ENCODE results near the gene GABARAP.

GABARAP gene

DNA sequence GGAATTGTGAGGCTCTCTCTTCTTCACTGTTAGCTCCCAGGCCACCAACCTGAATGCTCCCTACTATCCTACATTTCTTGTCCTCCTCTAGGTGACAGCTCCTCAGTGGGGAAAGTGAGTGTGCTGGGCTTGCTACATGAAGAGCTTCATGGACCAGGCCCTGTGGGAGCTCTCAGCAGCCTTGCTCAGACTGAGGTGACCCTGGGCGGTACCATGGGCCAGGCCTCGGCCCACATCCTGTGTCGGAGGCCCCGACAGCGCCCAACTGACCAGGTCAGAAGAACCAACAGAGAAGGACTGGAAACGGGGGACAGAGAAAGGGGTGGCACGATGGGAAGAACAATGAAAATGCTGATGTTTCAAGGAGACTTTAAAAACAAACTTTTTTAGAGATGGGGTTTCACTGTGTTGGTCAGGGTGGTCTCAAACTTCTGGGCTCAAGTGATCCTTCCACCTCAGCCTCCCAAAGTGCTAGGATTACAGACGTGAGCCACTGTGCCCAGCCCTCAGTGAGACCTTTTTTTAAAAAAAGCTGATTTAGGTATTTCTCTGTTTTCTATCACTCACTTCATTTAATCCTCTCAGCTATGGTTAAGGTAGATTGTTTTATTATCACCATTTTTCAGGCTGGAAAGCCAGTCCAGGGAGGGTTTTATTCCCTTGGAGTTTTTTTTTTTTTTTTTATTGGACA lies 14.7 kb upstream of the GABARAP start:
- TF ChIP-seq TAF1 (IDR thresholded peaks at IDR 0.05; ENCODE audit: low read depth) (no peak), NFIC (IDR thresholded peaks at IDR 0.05) (no peak), EP300 (IDR thresholded peaks at IDR 0.05; ENCODE audit: borderline replicate concordance) (no peak), RAD21 (IDR thresholded peaks at IDR 0.05; ENCODE audit: low read depth) (no peak), ZBTB7A (IDR thresholded peaks at IDR 0.05; ENCODE audit: low read depth) (no peak), YY1 (IDR thresholded peaks at IDR 0.05; ENCODE audit: low read depth) (no peak)
- TF ChIP-seq, protein P1, sequence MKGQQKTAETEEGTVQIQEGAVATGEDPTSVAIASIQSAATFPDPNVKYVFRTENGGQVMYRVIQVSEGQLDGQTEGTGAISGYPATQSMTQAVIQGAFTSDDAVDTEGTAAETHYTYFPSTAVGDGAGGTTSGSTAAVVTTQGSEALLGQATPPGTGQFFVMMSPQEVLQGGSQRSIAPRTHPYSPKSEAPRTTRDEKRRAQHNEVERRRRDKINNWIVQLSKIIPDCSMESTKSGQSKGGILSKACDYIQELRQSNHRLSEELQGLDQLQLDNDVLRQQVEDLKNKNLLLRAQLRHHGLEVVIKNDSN (IDR thresholded peaks at IDR 0.05), result no peak

DNA sequence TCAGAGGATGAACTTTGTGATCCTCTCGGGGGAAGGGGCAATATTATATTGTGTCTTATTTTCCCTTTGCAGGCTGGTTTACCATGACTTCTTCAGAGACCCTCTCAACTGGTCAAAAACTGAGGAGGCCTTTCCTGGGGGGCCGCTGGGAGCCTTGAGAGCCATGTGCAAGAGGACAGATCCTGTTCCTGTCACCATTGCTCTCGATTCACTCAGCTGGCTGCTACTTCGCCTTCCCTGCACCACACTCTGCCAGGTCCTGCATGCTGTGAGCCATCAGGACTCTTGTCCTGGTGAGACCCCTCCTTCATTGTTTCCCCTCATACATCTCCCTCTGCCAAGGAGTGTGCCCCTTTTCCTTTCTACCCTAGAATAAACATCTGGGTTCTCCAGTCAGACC lies 12.3 kb upstream of the GABARAP start:
- TF ChIP-seq, protein P2, sequence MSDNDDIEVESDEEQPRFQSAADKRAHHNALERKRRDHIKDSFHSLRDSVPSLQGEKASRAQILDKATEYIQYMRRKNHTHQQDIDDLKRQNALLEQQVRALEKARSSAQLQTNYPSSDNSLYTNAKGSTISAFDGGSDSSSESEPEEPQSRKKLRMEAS (IDR thresholded peaks at IDR 0.05), result no peak
- no peak for TF ChIP-seq TEAD4 (IDR thresholded peaks at IDR 0.05)
- no peak for TF ChIP-seq NFIC (IDR thresholded peaks at IDR 0.05)
- TF ChIP-seq CEBPB (IDR thresholded peaks at IDR 0.05), result no peak
- TF ChIP-seq EP300 (IDR thresholded peaks at IDR 0.05; ENCODE audit: borderline replicate concordance), result no peak
- TF ChIP-seq, protein P3, sequence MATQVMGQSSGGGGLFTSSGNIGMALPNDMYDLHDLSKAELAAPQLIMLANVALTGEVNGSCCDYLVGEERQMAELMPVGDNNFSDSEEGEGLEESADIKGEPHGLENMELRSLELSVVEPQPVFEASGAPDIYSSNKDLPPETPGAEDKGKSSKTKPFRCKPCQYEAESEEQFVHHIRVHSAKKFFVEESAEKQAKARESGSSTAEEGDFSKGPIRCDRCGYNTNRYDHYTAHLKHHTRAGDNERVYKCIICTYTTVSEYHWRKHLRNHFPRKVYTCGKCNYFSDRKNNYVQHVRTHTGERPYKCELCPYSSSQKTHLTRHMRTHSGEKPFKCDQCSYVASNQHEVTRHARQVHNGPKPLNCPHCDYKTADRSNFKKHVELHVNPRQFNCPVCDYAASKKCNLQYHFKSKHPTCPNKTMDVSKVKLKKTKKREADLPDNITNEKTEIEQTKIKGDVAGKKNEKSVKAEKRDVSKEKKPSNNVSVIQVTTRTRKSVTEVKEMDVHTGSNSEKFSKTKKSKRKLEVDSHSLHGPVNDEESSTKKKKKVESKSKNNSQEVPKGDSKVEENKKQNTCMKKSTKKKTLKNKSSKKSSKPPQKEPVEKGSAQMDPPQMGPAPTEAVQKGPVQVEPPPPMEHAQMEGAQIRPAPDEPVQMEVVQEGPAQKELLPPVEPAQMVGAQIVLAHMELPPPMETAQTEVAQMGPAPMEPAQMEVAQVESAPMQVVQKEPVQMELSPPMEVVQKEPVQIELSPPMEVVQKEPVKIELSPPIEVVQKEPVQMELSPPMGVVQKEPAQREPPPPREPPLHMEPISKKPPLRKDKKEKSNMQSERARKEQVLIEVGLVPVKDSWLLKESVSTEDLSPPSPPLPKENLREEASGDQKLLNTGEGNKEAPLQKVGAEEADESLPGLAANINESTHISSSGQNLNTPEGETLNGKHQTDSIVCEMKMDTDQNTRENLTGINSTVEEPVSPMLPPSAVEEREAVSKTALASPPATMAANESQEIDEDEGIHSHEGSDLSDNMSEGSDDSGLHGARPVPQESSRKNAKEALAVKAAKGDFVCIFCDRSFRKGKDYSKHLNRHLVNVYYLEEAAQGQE (IDR thresholded peaks at IDR 0.05; ENCODE audit: low read depth), result no peak
- TF ChIP-seq YY1 (IDR thresholded peaks at IDR 0.05; ENCODE audit: low read depth), result no peak
- TF ChIP-seq ZBTB7A (IDR thresholded peaks at IDR 0.05; ENCODE audit: low read depth), result no peak
- TF ChIP-seq EGR1 (IDR thresholded peaks at IDR 0.05), result no peak
- TF ChIP-seq RAD21 (IDR thresholded peaks at IDR 0.05; ENCODE audit: low read depth), result no peak

DNA sequence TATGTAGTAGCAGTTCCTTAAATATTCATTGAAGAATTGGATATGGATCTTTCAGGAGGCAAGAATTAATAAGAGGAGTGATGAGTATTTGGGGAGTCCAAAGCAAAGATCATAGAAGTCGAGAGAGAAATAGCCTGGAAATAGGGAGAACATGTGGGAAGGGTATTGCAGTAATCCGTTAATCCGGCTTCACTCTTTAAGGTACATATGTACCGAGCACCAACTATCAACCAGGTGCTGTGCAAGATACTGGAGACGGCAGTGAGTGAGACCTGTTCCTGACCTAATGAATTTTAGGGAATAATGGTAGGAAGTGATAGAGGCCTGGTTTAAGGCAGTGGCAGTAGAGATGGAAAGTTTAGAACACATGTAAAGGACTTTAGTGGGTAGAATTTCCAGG lies 10.8 kb upstream of the GABARAP start:
- TF ChIP-seq EGR1 (IDR thresholded peaks at IDR 0.05), result no peak
- TF ChIP-seq TAF1 (IDR thresholded peaks at IDR 0.05; ENCODE audit: low read depth), result no peak
- TF ChIP-seq RAD21 (IDR thresholded peaks at IDR 0.05; ENCODE audit: low read depth), result no peak
- no peak for TF ChIP-seq YY1 (IDR thresholded peaks at IDR 0.05; ENCODE audit: low read depth)
- no peak for TF ChIP-seq CEBPB (IDR thresholded peaks at IDR 0.05)
- TF ChIP-seq TEAD4 (IDR thresholded peaks at IDR 0.05), result no peak
- TF ChIP-seq, protein P1 (IDR thresholded peaks at IDR 0.05), result no peak
- TF ChIP-seq TCF12 (IDR thresholded peaks at IDR 0.05; ENCODE audit: low read depth), result no peak
- TF ChIP-seq FOXM1 (IDR thresholded peaks at IDR 0.05; ENCODE audit: borderline replicate concordance, low read depth), result no peak
- no peak for TF ChIP-seq NFIC (IDR thresholded peaks at IDR 0.05)
- TF ChIP-seq, protein P2 (IDR thresholded peaks at IDR 0.05), result no peak

DNA sequence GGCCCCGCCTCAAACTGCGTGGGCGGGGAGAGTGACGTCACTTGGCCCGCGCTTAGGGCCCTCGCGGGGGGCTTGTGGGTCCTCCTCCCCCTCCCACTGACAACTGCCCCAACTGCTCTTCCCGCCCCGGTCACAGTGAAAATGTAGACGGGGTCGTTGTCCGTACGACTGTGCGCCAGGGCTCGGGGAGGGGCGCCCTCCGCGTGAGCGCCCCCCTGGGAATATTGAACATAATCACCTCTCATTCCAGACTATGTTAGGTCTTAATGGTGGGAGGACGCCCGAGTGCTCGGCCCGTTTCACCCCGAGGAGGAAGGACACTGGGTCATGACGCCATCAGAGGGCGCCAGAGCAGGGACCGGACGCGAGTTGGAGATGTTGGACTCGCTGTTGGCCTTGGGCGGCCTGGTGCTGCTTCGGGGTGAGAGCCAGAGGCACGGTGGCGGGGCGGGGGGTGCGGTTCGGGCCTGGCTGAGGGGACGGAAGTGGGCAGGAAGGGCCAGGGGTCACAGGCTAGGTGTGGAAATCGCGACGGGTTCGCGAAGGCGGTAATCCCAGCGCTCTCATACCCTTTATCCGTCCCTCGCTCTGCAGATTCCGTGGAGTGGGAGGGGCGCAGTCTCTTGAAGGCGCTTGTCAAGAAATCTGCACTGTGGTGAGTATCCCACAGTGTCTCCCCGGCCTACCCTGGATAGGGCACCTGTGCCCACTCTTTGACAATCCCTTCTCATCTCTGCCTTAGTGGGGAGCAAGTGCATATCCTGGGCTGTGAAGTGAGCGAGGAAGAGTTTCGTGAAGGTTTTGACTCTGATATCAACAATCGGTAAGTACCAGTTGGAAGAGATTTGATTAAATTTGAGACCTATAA lies 10.2 kb upstream of the GABARAP start, which contains the start of gene ELP5:
Gene ELP5, plus strand, starts transcription at position 40 of the 868 bp plus-strand sequence. Its CDS starts 336 bp downstream, at position 376.
- peak; percentile 97 for TF ChIP-seq EGR1 (IDR thresholded peaks at IDR 0.05)
- TF ChIP-seq, protein P3 (IDR thresholded peaks at IDR 0.05; ENCODE audit: low read depth), result no peak
- peak; percentile 59; the same call in 1 of the 2 replicates for TF ChIP-seq YY1 (IDR thresholded peaks at IDR 0.05; ENCODE audit: low read depth)
- peak; percentile 58 for TF ChIP-seq NFIC (IDR thresholded peaks at IDR 0.05)
- TF ChIP-seq CREB1 (IDR thresholded peaks at IDR 0.05; ENCODE audit: low read depth), result peak; percentile 91
- peak; percentile 57; the same call in 1 of the 2 replicates for TF ChIP-seq TCF12 (IDR thresholded peaks at IDR 0.05; ENCODE audit: low read depth)
- 0 out of 2 replicates have a peak, but pooled peaks have one; percentile 27 for TF ChIP-seq EP300 (IDR thresholded peaks at IDR 0.05; ENCODE audit: borderline replicate concordance)
- TF ChIP-seq, protein P1 (IDR thresholded peaks at IDR 0.05), result no peak; the same call in 1 of the 2 replicates
- peak; percentile 55 for TF ChIP-seq TAF1 (IDR thresholded peaks at IDR 0.05; ENCODE audit: low read depth)
- TF ChIP-seq ZBTB7A (IDR thresholded peaks at IDR 0.05; ENCODE audit: low read depth), result peak; percentile 98
- TF ChIP-seq RAD21 (IDR thresholded peaks at IDR 0.05; ENCODE audit: low read depth), result peak; percentile 31; the same call in 1 of the 2 replicates

Data from Ishikawa (cell line).